ENCODE results near the gene XIRP1.

- no peak for TF ChIP-seq POLR2A (IDR thresholded peaks at IDR 0.05)
- no peak for TF ChIP-seq CTCF (IDR thresholded peaks at IDR 0.05)
- no peak for TF ChIP-seq POLR2AphosphoS5 (IDR thresholded peaks at IDR 0.05)
- TF ChIP-seq EP300 (IDR thresholded peaks at IDR 0.05; ENCODE audit: low read depth) = no peak
These were observed 28.7 kb upstream of the XIRP1 start for GRCh38 chr3:39221141-39221530.
